Activated CD4-positive, alpha-beta T cell treated with anti-CD3 and anti-CD28 coated beads, Interleukin-2, amount 50 U/mL, for 4 hours (primary cell): Measurements from ENCODE around the gene SLC12A6.
A peak's percentile ranks its signal among the peaks of the same experiment; 100 is the strongest.
"Not testable (repeated sequence)": the region's sequence is repeated elsewhere in the genome, so short reads cannot be mapped to it uniquely, and the experiment has no call there.

Experiments used
- DNase-seq, 2 experiments: peaks; one replicate each; pipeline ENCODE4 v3.0.0-alpha.2; 2020

The SLC12A6 gene

GRCh38 chr15:34337557-34338306 is at the start of gene SLC12A6:
Gene SLC12A6, minus strand, starts transcription at chr15:34337781. Its CDS starts 1,101 bp downstream, at chr15:34336680.
- peak; percentile 86 for DNase-seq

GRCh38 chr15:34381829-34382521 is 44.4 kb upstream of the SLC12A6 start:
- DNase-seq = not testable (repeated sequence)

- not testable (repeated sequence) for DNase-seq
These were observed 42.9 kb upstream of the SLC12A6 start for GRCh38 chr15:34380491-34380890.

- DNase-seq = no peak
These were observed 39.3 kb upstream of the SLC12A6 start for GRCh38 chr15:34376856-34377255.

GRCh38 chr15:34375541-34375940 is 38.0 kb upstream of the SLC12A6 start:
- DNase-seq = not testable (repeated sequence)

GRCh38 chr15:34374816-34375215 is 37.2 kb upstream of the SLC12A6 start:
- no peak for DNase-seq

- no peak for DNase-seq
These were observed 36.4 kb upstream of the SLC12A6 start for GRCh38 chr15:34373951-34374350.

GRCh38 chr15:34370643-34371042 is 33.1 kb upstream of the SLC12A6 start:
- no peak for DNase-seq

- no peak for DNase-seq
These were observed 32.5 kb upstream of the SLC12A6 start for GRCh38 chr15:34370129-34370528.

- peak; percentile 83 to 84 for DNase-seq
These were observed 29.8 kb upstream of the SLC12A6 start, which contains the start of gene LPCAT4 for GRCh38 chr15:34367101-34368081. Gene LPCAT4, minus strand, starts transcription at chr15:34367196. Its CDS starts 96 bp downstream, at chr15:34367100.

- DNase-seq = no peak
These were observed 28.9 kb upstream of the SLC12A6 start for GRCh38 chr15:34366271-34367065.

- no peak for DNase-seq
These were observed 28.3 kb upstream of the SLC12A6 start for GRCh38 chr15:34365836-34366235.

- DNase-seq = no peak
These were observed 27.7 kb upstream of the SLC12A6 start for GRCh38 chr15:34365091-34365825.

GRCh38 chr15:34364041-34364440 is 26.5 kb upstream of the SLC12A6 start:
- no peak for DNase-seq

- DNase-seq = no peak
These were observed 24.6 kb upstream of the SLC12A6 start for GRCh38 chr15:34362047-34362773.

GRCh38 chr15:34361278-34361677 is 23.7 kb upstream of the SLC12A6 start:
- DNase-seq = no peak

- DNase-seq = no peak
These were observed 22.7 kb upstream of the SLC12A6 start for GRCh38 chr15:34360298-34360697.

GRCh38 chr15:34359416-34359815 is 21.8 kb upstream of the SLC12A6 start:
- DNase-seq = no peak

GRCh38 chr15:34358948-34359347 is 21.4 kb upstream of the SLC12A6 start:
- no peak for DNase-seq

- DNase-seq = no peak
These were observed 20.8 kb upstream of the SLC12A6 start for GRCh38 chr15:34358367-34358766.

GRCh38 chr15:34357653-34358052 is 20.1 kb upstream of the SLC12A6 start:
- no peak for DNase-seq
